Activated CD8-positive, alpha-beta memory T cell treated with anti-CD3 and anti-CD28 coated beads, Interleukin-2, amount 10 ng/mL, durations not matched to agents 7 days and 5 days (primary cell): ENCODE measurements around the gene FAM186B. TPM values are rescaled to one million over a fixed set of nuclear protein-coding genes. Genes with fewer than 3 reads are reported as not detected.

Source experiments
- ATAC-seq: fragments of 150-1000 bp; cut with Tn5 transposase; one replicate; pipeline ENCODE4 v1.10.0; 2021; ENCODE audit warnings: moderate library complexity
- CTCF ChIA-PET: fragments of 350-600 bp; sonication (Branson Sonifier 250); formaldehyde crosslinking; loops from one replicate; lab custom pipeline; 2021; ENCODE audit warnings: antibody characterized with exemption; lab: Charles Lee
- DNase-seq: peaks from one replicate; pipeline ENCODE4 v3.0.0-alpha.2; 2020
- H3K27ac Mint-ChIP-seq: one replicate; pipeline ENCODE4 v1.8.0; 2021; ENCODE audit warnings: mild to moderate bottlenecking, mixed read lengths
- H3K27me3 Mint-ChIP-seq: one replicate; pipeline ENCODE4 v1.8.0; 2021; ENCODE audit warnings: mixed read lengths
- H3K36me3 Mint-ChIP-seq: one replicate; pipeline ENCODE4 v1.8.0; 2021; ENCODE audit warnings: mild to moderate bottlenecking, mixed read lengths
- H3K4me1 Mint-ChIP-seq: one replicate; pipeline ENCODE4 v1.8.0; 2021; ENCODE audit warnings: mixed read lengths
- H3K4me3 Mint-ChIP-seq: one replicate; pipeline ENCODE4 v1.8.0; 2021; ENCODE audit warnings: mild to moderate bottlenecking, moderate library complexity, mixed read lengths
- H3K9me3 Mint-ChIP-seq: one replicate; pipeline ENCODE4 v1.8.0; 2022; ENCODE audit warnings: low read depth, mixed read lengths
- total RNA-seq, 2 experiments: library from RNA; stranded (reverse); gene quantifications; one replicate each; pipeline ENCODE4 v1.2.3, GENCODE V29; 2021

Gene FAM186B
- total RNA-seq, 2 experiments from 2014 or later, result not detected

- peak overlapping the region; percentile 42 for H3K27ac Mint-ChIP-seq
- CTCF ChIA-PET, result interaction anchor here (0.8 to 6.9 kb wide), 3 partner anchors 15 to 32 kb away, joined by 3 to 96 read pairs (median 4); no protein-coding TSS in a partner anchor
- H3K36me3 Mint-ChIP-seq, result no peaks in the 10 kb centered on the region
- DNase-seq, result no peak
- peak; percentile 47 for ATAC-seq
- H3K4me3 Mint-ChIP-seq, result peak overlapping the region; percentile 63
- peaks cover 39% of the 10 kb centered on the region for H3K27me3 Mint-ChIP-seq
- no peaks in the 10 kb centered on the region for H3K9me3 Mint-ChIP-seq
- H3K4me1 Mint-ChIP-seq, result peaks cover 6% of the 10 kb centered on the region
Observed at GRCh38 chr12:49548822-49549648, 56.4 kb downstream of the FAM186B start.

- no peak for DNase-seq
- Mint-ChIP-seq H3K4me3 (peak overlapping the region; percentile 63), H3K4me1 (peaks cover 6% of the 10 kb centered on the region), H3K27me3 (peaks cover 39% of the 10 kb centered on the region), H3K9me3 (no peaks in the 10 kb centered on the region), H3K27ac (no peak overlapping the region), H3K36me3 (no peaks in the 10 kb centered on the region)
- CTCF ChIA-PET, result interaction anchor here (0.8 to 0.9 kb wide), 2 partner anchors 14 to 31 kb away, joined by 3 to 4 read pairs; no protein-coding TSS in a partner anchor
- no peak for ATAC-seq
Observed at GRCh38 chr12:49548481-49548821, 57.0 kb downstream of the FAM186B start.

GRCh38 chr12:49547090-49547690 lies 58.2 kb downstream of the FAM186B start:
- ATAC-seq, result no peak
- Mint-ChIP-seq H3K4me1 (peaks cover 9% of the 10 kb centered on the region), H3K4me3 (no peak overlapping the region), H3K9me3 (no peaks in the 10 kb centered on the region), H3K27me3 (peaks cover 42% of the 10 kb centered on the region), H3K36me3 (no peaks in the 10 kb centered on the region), H3K27ac (no peak overlapping the region)
- CTCF ChIA-PET, result interaction anchor here (0.7 to 3.2 kb wide), 2 partner anchors 33 to 187 kb away, joined by 3 to 12 read pairs; no protein-coding TSS in a partner anchor
- DNase-seq, result no peak

GRCh38 chr12:49546481-49546880 lies 59.0 kb downstream of the FAM186B start:
- H3K36me3 Mint-ChIP-seq, result no peaks in the 10 kb centered on the region
- no peak for DNase-seq

GRCh38 chr12:49545815-49546214 lies 59.6 kb downstream of the FAM186B start:
- ATAC-seq, result no peak
- Mint-ChIP-seq H3K4me3 (no peak overlapping the region), H3K27ac (no peak overlapping the region)

More at GRCh38 chr12:49546481-49546880, 59.0 kb downstream of the FAM186B start:
- Mint-ChIP-seq H3K27me3 (peaks cover 42% of the 10 kb centered on the region), H3K4me3 (no peak overlapping the region), H3K27ac (no peak overlapping the region), H3K9me3 (no peaks in the 10 kb centered on the region), H3K4me1 (peaks cover 9% of the 10 kb centered on the region)
- CTCF ChIA-PET, result interaction anchor here (3.2 kb wide), 1 partner anchor 34 kb away, joined by 12 read pairs; no protein-coding TSS in a partner anchor
- ATAC-seq, result no peak

GRCh38 chr12:49543914-49544815 lies 61.3 kb downstream of the FAM186B start:
- CTCF ChIA-PET, result interaction anchor here (0.6 to 2.1 kb wide), 6 partner anchors 10 to 211 kb away, joined by 3 to 7 read pairs (median 4); partner anchors contain the start of gene PRPF40B
- H3K27me3 Mint-ChIP-seq, result peaks cover 47% of the 10 kb centered on the region
- H3K9me3 Mint-ChIP-seq, result no peaks in the 10 kb centered on the region
- H3K4me3 Mint-ChIP-seq, result no peak overlapping the region
- H3K4me1 Mint-ChIP-seq, result peaks cover 17% of the 10 kb centered on the region
- H3K27ac Mint-ChIP-seq, result no peak overlapping the region
- DNase-seq (no peak), ATAC-seq (no peak)
- no peaks in the 10 kb centered on the region for H3K36me3 Mint-ChIP-seq

More at GRCh38 chr12:49545815-49546214, 59.6 kb downstream of the FAM186B start:
- Mint-ChIP-seq H3K9me3 (no peaks in the 10 kb centered on the region), H3K36me3 (no peaks in the 10 kb centered on the region), H3K27me3 (peaks cover 44% of the 10 kb centered on the region), H3K4me1 (peaks cover 9% of the 10 kb centered on the region)
- CTCF ChIA-PET, result interaction anchor here (1.3 to 3.2 kb wide), 2 partner anchors 35 to 198 kb away, joined by 4 to 12 read pairs; no protein-coding TSS in a partner anchor
- no peak for DNase-seq

GRCh38 chr12:49543221-49543913 lies 62.1 kb downstream of the FAM186B start:
- Mint-ChIP-seq H3K9me3 (no peaks in the 10 kb centered on the region), H3K4me3 (no peak overlapping the region), H3K4me1 (peaks cover 14% of the 10 kb centered on the region), H3K27ac (no peak overlapping the region), H3K36me3 (no peaks in the 10 kb centered on the region), H3K27me3 (peaks cover 44% of the 10 kb centered on the region)
- DNase-seq (no peak), ATAC-seq (no peak)
- CTCF ChIA-PET, result interaction anchor here (0.7 to 2.1 kb wide), 4 partner anchors 10 to 196 kb away, joined by 3 to 7 read pairs (median 3); no protein-coding TSS in a partner anchor

GRCh38 chr12:49542592-49543160 lies 62.8 kb downstream of the FAM186B start:
- Mint-ChIP-seq H3K4me3 (no peak overlapping the region), H3K27ac (no peak overlapping the region), H3K9me3 (no peaks in the 10 kb centered on the region), H3K4me1 (peaks cover 14% of the 10 kb centered on the region), H3K27me3 (peaks cover 44% of the 10 kb centered on the region), H3K36me3 (no peaks in the 10 kb centered on the region)
- ATAC-seq, result no peak
- CTCF ChIA-PET, result interaction anchor here (0.7 to 2.1 kb wide), 4 partner anchors 10 to 195 kb away, joined by 3 to 7 read pairs (median 3); no protein-coding TSS in a partner anchor
- DNase-seq, result no peak

GRCh38 chr12:49541911-49542505 lies 63.4 kb downstream of the FAM186B start:
- CTCF ChIA-PET, result interaction anchor here (1.2 to 2.1 kb wide), 3 partner anchors 11 to 42 kb away, joined by 3 to 7 read pairs (median 3); no protein-coding TSS in a partner anchor
- no peak overlapping the region for H3K4me3 Mint-ChIP-seq
- no peak for DNase-seq
- no peak overlapping the region for H3K27ac Mint-ChIP-seq
- H3K36me3 Mint-ChIP-seq, result no peaks in the 10 kb centered on the region
- peaks cover 14% of the 10 kb centered on the region for H3K4me1 Mint-ChIP-seq
- no peaks in the 10 kb centered on the region for H3K9me3 Mint-ChIP-seq
- peaks cover 46% of the 10 kb centered on the region for H3K27me3 Mint-ChIP-seq
- ATAC-seq, result no peak

- Mint-ChIP-seq H3K27me3 (peaks cover 51% of the 10 kb centered on the region), H3K4me3 (no peak overlapping the region), H3K9me3 (no peaks in the 10 kb centered on the region), H3K36me3 (no peaks in the 10 kb centered on the region), H3K27ac (no peak overlapping the region), H3K4me1 (peaks cover 14% of the 10 kb centered on the region)
- DNase-seq, result no peak
- CTCF ChIA-PET, result no interaction called here
- ATAC-seq, result no peak
Observed at GRCh38 chr12:49541140-49541861, 64.1 kb downstream of the FAM186B start.
